EL (cell line): ENCODE results near the gene NEURL2.
"Not testable (repeated sequence)": the region's sequence is repeated elsewhere in the genome, so short reads cannot be mapped to it uniquely, and the experiment has no call there.

ENCODE experiments used
- DNase-seq: peaks from one replicate; pipeline ENCODE4 v3.0.0-alpha.2; 2016

The NEURL2 gene

GRCh38 chr20:45897692-45898091 is 6.7 kb upstream of the NEURL2 start:
- DNase-seq: no peak

- DNase-seq: no peak
Measured at GRCh38 chr20:45897289-45897688, 6.3 kb upstream of the NEURL2 start.

DNA sequence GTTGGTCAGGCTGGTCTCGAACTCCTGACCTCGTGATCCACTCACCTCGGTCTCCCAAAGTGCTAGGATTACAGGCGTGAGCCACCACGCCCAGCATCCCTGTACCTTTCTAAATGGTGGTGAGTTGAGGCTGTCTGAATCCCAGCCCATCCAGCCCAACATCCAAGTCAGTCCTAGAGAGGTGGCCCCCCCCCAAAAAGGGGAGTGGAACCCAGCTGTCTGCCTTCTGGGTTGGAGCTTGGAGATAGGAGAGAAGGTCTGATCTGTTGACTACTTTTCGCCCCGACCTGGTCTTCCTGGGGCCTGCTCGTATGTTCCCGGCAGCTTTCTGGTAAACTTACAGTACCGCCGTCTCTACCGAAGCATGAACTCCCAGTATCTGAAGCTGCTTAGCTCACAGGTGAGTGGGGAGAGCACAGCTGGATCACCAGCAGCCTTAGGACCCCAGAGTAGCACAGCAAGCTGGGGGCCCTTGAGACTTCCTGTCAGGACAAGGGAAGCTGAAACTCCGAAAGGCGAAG is 5.7 kb upstream of the NEURL2 start:
- DNase-seq: no peak

DNA sequence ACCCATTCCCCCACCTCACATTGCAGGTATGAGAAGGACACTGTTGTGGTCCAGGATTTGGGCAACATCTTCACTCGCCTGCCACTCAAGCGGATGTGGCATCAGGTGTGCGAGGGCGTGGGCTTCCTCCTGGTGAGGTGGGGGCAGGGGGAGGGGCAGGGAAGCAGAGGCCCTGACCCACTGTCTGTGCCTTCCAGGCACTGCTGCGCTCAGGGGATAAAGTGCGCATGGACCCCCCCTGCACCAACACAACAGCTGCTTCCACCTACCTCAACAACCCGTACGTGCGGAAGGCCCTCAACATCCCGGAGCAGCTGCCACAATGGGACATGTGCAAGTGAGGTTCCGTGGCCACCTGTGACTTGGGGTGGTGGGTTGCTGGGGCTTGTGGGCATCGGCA is 3.8 kb upstream of the NEURL2 start:
- no peak for DNase-seq

- peak; percentile 39 for DNase-seq
Measured at GRCh38 chr20:45893831-45894230, 2.8 kb upstream of the NEURL2 start.

DNA sequence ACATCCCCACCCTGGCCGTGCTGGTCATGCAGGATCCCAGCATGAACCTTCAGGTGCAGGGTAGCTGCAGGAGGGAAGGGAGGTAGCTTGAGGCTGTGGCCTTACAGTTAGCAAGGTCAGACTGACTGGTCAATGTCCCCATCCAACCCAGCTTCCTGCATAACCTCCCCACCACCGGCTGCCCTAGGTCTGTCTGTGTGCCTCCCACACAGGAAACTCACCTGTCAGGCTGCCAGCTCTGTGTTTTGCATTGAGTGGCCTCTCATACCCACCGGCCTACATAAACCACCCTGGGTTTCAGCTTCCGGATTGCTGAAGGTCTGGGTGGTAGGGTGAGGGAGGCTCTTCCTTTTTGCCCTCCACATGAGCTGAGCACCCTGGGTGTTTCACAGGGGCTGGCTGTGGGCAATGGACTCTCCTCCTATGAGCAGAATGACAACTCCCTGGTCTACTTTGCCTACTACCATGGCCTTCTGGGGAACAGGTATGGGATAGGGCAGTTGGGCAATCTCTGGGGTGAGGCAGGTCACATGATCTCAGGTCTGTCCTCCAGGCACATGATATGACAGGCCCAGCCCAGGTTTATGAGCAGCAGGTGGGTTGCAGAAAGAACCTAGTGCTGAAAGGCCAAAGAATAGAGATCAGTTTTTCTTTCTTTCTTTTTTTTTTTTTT is 2.0 kb upstream of the NEURL2 start:
- no peak for DNase-seq

- DNase-seq: peak; percentile 55
Measured at GRCh38 chr20:45892049-45892825, 1.2 kb upstream of the NEURL2 start.

DNA sequence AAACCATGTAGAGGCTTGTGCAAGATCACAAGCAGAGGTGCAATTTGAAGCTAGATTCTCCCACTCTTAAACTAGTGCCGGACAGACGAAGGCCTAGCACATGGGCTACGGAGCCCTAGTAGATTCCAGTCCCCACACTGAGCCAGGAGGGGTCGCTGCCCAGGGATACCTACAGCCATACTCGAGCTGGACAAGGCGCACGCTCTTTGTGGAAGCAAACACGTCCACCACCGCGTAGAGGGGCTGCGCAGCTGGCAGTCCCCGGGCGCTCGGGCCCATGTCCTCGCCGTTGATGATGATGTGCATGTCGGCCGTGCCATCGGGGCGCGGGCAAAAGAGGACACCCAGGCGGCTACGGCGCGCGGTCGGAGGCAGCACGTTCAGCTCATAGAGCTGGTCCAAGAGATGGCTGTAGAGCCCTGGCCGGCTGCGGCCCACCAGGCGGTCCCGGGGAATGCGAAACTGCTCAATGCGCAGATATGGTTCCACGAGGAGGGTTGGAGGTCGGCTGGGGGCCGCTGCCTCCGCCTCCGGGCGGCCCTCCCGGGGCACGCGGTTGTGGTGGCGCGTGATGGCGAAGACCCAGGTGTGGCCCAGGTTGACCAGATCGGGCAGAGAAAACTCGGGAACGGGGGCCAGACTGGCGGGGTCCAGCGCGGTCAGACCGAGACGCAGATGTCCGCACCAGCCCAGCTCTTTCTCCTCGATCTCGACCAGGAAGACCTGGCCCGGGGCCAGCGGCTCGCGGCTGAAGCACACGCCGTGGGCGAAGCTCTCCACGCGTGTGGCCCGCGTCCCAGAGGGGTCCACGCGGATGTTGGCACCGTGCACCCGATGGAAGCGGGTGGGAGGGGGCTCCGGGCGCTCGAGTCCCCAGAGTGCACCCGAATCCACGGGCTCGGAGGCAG is 677 bp downstream of the NEURL2 start:
- peak; percentile 73 for DNase-seq

DNA sequence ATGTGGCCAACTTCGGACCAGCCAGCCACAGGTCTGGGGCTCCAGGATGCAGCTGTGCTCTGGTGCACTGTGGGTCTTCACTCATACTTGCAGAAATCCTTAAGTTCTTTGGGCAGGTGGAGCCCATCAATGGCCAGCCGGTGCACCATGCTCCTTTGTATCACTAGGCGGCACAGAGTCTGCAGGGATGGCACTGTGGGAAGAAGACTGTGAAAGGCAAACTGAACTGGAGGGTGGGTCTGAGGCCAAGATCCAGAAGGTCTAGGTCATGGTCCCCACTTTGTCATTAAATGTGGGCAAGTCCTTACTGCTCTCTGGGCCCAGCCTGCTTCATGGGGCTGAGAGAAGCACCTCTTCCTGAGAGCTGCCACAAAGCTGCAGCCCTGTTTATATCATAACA is 2.3 kb downstream of the NEURL2 start:
- DNase-seq: no peak

DNA sequence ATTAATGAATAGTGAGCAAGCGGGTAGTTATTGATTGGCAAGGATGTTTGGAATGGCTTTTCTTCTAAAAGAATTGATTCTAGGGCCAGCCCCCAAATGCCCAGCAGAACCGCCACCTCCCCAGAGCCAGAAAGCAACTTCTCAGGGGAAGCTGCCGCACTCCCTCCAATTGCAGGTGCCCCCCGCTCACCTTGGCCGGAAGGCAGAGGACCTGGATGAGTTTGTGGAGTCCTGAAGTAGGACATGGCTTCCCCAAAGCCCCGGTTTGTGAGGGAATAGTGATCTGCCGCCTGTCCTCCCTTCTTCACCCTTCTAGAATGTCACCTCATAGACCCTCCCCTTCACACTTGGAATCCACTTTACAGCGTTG is 3.7 kb downstream of the NEURL2 start, which contains the start of gene SPATA25:
SPATA25 (minus strand) TSS at position 277 of the 370 bp plus-strand sequence; CDS start at position 245, 32 bp downstream.
- DNase-seq: no peak

GRCh38 chr20:45886590-45887345 is 4.2 kb downstream of the NEURL2 start:
- no peak for DNase-seq

DNA sequence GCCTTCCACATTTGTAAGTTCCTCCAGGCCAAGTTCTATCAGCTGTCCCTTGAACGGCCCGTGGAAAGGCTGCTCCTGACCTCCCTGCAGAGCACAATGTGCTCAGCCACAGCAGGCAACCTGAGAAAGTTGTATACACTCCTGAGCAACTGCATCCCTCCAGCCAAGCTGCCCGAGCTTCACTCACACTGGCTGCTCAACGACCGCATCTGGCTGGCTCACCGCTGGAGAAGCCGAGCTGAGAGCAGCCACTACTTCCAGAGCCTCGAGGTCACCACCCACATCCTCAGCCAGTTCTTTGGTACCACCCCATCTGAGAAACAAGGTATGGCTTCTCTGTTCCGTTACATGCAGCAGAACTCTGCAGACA is 7.9 kb downstream of the NEURL2 start:
- no peak for DNase-seq

DNA sequence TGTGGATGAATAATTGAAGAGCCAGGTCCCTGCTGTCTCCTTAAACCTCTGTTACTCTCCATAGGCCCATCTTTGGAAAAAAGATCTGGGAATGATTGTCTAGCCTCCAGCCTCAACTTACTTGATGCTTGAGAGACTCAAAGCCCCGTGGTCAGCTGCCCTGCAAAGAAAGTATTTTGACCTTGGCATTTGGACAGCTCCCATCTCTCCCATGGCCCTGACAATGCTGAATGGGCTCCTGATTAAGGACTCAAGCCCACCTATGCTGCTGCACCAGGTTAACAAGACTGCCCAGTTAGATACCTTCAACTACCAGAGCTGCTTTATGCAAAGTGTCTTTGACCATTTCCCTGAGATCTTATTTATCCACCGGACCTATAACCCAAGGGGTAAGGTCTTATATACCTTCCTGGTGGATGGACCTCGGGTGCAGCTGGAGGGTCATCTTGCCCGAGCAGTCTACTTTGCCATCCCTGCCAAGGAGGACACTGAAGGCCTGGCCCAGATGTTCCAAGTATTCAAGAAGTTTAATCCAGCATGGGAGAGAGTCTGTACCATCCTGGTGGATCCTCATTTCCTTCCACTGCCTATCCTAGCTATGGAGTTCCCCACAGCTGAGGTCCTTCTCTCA is 8.4 kb downstream of the NEURL2 start:
- no peak for DNase-seq

GRCh38 chr20:45880988-45881788 is 9.8 kb downstream of the NEURL2 start, which contains the start of gene ZSWIM1:
Gene ZSWIM1 (plus strand): TSS chr20:45881227. CDS start chr20:45882593, 1,366 bp downstream.
- DNase-seq: peak; percentile 100

- no peak for DNase-seq
Measured at GRCh38 chr20:45878076-45878761, 12.8 kb downstream of the NEURL2 start.

- no peak for DNase-seq
Measured at GRCh38 chr20:45874576-45874975, 16.4 kb downstream of the NEURL2 start.

- not testable (repeated sequence) for DNase-seq
Measured at GRCh38 chr20:45874104-45874481, 16.9 kb downstream of the NEURL2 start.

- DNase-seq: no peak
Measured at GRCh38 chr20:45873409-45874103, 17.5 kb downstream of the NEURL2 start.

GRCh38 chr20:45872626-45873025 is 18.4 kb downstream of the NEURL2 start:
- DNase-seq: no peak

GRCh38 chr20:45867819-45868176 is 23.2 kb downstream of the NEURL2 start:
- peak; percentile 70 for DNase-seq
